HEK293 (cell line): Measurements from ENCODE around the gene PIGQ.
A peak's percentile ranks its signal among the peaks of the same experiment; 100 is the strongest.

ENCODE experiments used
- CTCF ChIA-PET: fragments of 350-600 bp; formaldehyde crosslinking; extraction: SDS; loops from one replicate; lab custom pipeline; 2021; ENCODE audit warnings: antibody characterized with exemption; lab: Yijun Ruan, JAX
- POLR2A ChIA-PET: fragments of 300-600 bp; formaldehyde crosslinking; extraction: SDS; loops from one replicate; lab custom pipeline; 2020; ENCODE audit warnings: antibody characterized with exemption, inconsistent platforms; lab: Yijun Ruan, JAX
- H3K27ac ChIP-seq: fragments of 200-500 bp; sonication (Bioruptor generic); 2 replicates; pipeline ENCODE4 v1.5.1; 2014; ENCODE audit warnings: low read depth, low read length, control low read depth, inconsistent platforms; ENCODE audit errors: extremely low read depth
- H3K36me3 ChIP-seq, 2 experiments: fragments of 200-500 bp in 1 of 2; sonication (Bioruptor generic) in 1 of 2; 1 replicate in 1 of 2; 2 replicates in 1 of 2; pipeline ENCODE4 v1.5.1; 2014 to 2017; ENCODE audit warnings: inconsistent platforms in 2 of 2, low read length in 2 of 2; ENCODE audit not compliant: control insufficient read depth in 2 of 2, insufficient read depth in 1 of 2
- H3K4me1 ChIP-seq: fragments of 200-500 bp; sonication (Bioruptor generic); 2 replicates; pipeline ENCODE4 v1.5.1; 2014; ENCODE audit warnings: mild to moderate bottlenecking, low read length, inconsistent platforms; ENCODE audit not compliant: control insufficient read depth, insufficient read depth
- H3K4me3 ChIP-seq: 2 replicates; pipeline ENCODE4 v1.5.1; 2011; ENCODE audit warnings: low read depth, mild to moderate bottlenecking, control low read depth, low read length, moderate library complexity
- H3K9me3 ChIP-seq: fragments of 200-500 bp; sonication (Bioruptor generic); 2 replicates; pipeline ENCODE4 v1.5.1; 2014; ENCODE audit warnings: low read depth, low read length, inconsistent platforms; ENCODE audit not compliant: control insufficient read depth, insufficient read depth
- EGR2 ChIP-seq: fragments of 450-650 bp; formaldehyde crosslinking; IDR thresholded peaks from 2 replicates; pipeline ENCODE4 v1.5.1; 2016; ENCODE audit warnings: low read depth, missing biosample characterization, missing genetic modification characterization
- GFI1B ChIP-seq: fragments of 450-650 bp; formaldehyde crosslinking; IDR thresholded peaks from 2 replicates; pipeline ENCODE4 v1.5.1; 2016; ENCODE audit warnings: missing biosample characterization, missing genetic modification characterization
- GLIS1 ChIP-seq: fragments of 450-650 bp; formaldehyde crosslinking; IDR thresholded peaks from 2 replicates; pipeline ENCODE4 v1.5.1; 2016; ENCODE audit warnings: missing biosample characterization, missing genetic modification characterization
- GLIS2 ChIP-seq: fragments of 450-650 bp; formaldehyde crosslinking; IDR thresholded peaks from 2 replicates; pipeline ENCODE4 v1.5.1; 2016; ENCODE audit warnings: missing biosample characterization, missing genetic modification characterization
- IKZF3 ChIP-seq: fragments of 450-650 bp; IDR thresholded peaks from 2 replicates; pipeline ENCODE4 v1.5.0; 2018; ENCODE audit warnings: missing biosample characterization, mild to moderate bottlenecking, missing genetic modification characterization, moderate library complexity
- KLF1 ChIP-seq: fragments of 450-650 bp; formaldehyde crosslinking; IDR thresholded peaks from 2 replicates; pipeline ENCODE4 v1.5.1; 2016; ENCODE audit warnings: missing biosample characterization, missing genetic modification characterization
- KLF10 ChIP-seq: fragments of 450-650 bp; IDR thresholded peaks from 2 replicates; pipeline ENCODE4 v1.5.1; 2018; ENCODE audit warnings: missing biosample characterization, mild to moderate bottlenecking, missing genetic modification characterization
- KLF8 ChIP-seq: fragments of 450-650 bp; formaldehyde crosslinking; IDR thresholded peaks from 2 replicates; pipeline ENCODE4 v1.5.1; 2016; ENCODE audit warnings: missing biosample characterization, missing genetic modification characterization
- KLF9 ChIP-seq: fragments of 450-650 bp; formaldehyde crosslinking; IDR thresholded peaks from 2 replicates; pipeline ENCODE4 v1.5.1; 2016; ENCODE audit warnings: missing biosample characterization, missing genetic modification characterization, low read depth
- MYNN ChIP-seq: fragments of 450-650 bp; formaldehyde crosslinking; IDR thresholded peaks from 2 replicates; pipeline ENCODE4 v1.5.1; 2016; ENCODE audit warnings: missing biosample characterization, missing genetic modification characterization, borderline replicate concordance
- SP2 ChIP-seq: fragments of 450-650 bp; formaldehyde crosslinking; IDR thresholded peaks from 2 replicates; pipeline ENCODE4 v1.5.1; 2016; ENCODE audit warnings: missing biosample characterization, missing genetic modification characterization
- SP7 ChIP-seq: fragments of 450-650 bp; formaldehyde crosslinking; IDR thresholded peaks from 2 replicates; pipeline ENCODE4 v1.5.1; 2016; ENCODE audit warnings: missing biosample characterization, missing genetic modification characterization
- ZBTB7A ChIP-seq: fragments of 450-650 bp; formaldehyde crosslinking; IDR thresholded peaks from 2 replicates; pipeline ENCODE4 v1.5.1; 2016; ENCODE audit warnings: low read depth, missing biosample characterization, missing genetic modification characterization
- ZFHX2 ChIP-seq: fragments of 450-650 bp; formaldehyde crosslinking; conservative IDR thresholded peaks from 2 replicates; pipeline ENCODE4 v1.5.1; 2016; ENCODE audit warnings: missing biosample characterization, missing genetic modification characterization
- ZFP3 ChIP-seq: fragments of 450-650 bp; formaldehyde crosslinking; IDR thresholded peaks from 2 replicates; pipeline ENCODE4 v1.5.1; 2016; ENCODE audit warnings: low read depth, missing biosample characterization, missing genetic modification characterization
- ZNF121 ChIP-seq: fragments of 450-650 bp; formaldehyde crosslinking; IDR thresholded peaks from 2 replicates; pipeline ENCODE4 v1.5.1; 2016; ENCODE audit warnings: missing biosample characterization, missing genetic modification characterization
- ZNF140 ChIP-seq: fragments of 450-650 bp; formaldehyde crosslinking; IDR thresholded peaks from 2 replicates; pipeline ENCODE4 v1.5.1; 2016; ENCODE audit warnings: missing biosample characterization, missing genetic modification characterization
- ZNF202 ChIP-seq: fragments of 450-650 bp; formaldehyde crosslinking; IDR thresholded peaks from 2 replicates; pipeline ENCODE4 v1.5.1; 2016; ENCODE audit warnings: missing biosample characterization, missing genetic modification characterization, borderline replicate concordance
- ZNF221 ChIP-seq: fragments of 450-650 bp; formaldehyde crosslinking; IDR thresholded peaks from 2 replicates; pipeline ENCODE4 v1.5.1; 2017; ENCODE audit warnings: missing biosample characterization, missing genetic modification characterization, borderline replicate concordance
- ZNF23 ChIP-seq: fragments of 450-650 bp; formaldehyde crosslinking; IDR thresholded peaks from 2 replicates; pipeline ENCODE4 v1.5.1; 2016; ENCODE audit warnings: missing biosample characterization, missing genetic modification characterization, borderline replicate concordance
- ZNF24 ChIP-seq: fragments of 450-650 bp; formaldehyde crosslinking; IDR thresholded peaks from 2 replicates; pipeline ENCODE4 v1.5.1; 2016; ENCODE audit warnings: missing biosample characterization, missing genetic modification characterization
- ZNF335 ChIP-seq: fragments of 450-650 bp; formaldehyde crosslinking; conservative IDR thresholded peaks from 2 replicates; pipeline ENCODE4 v1.5.1; 2016; ENCODE audit warnings: missing biosample characterization, missing genetic modification characterization
- ZNF341 ChIP-seq: fragments of 450-650 bp; formaldehyde crosslinking; IDR thresholded peaks from 2 replicates; pipeline ENCODE4; 2016; ENCODE audit warnings: low read depth, missing biosample characterization, missing genetic modification characterization
- ZNF366 ChIP-seq: fragments of 450-650 bp; formaldehyde crosslinking; conservative IDR thresholded peaks from 2 replicates; pipeline ENCODE4 v1.5.1; 2016; ENCODE audit warnings: missing biosample characterization, missing genetic modification characterization
- ZNF530 ChIP-seq: fragments of 450-650 bp; formaldehyde crosslinking; IDR thresholded peaks from 2 replicates; pipeline ENCODE4 v1.5.1; 2016; ENCODE audit warnings: low read depth, missing biosample characterization, missing genetic modification characterization
- ZNF629 ChIP-seq: fragments of 450-650 bp; formaldehyde crosslinking; IDR thresholded peaks from 2 replicates; pipeline ENCODE4 v1.5.1; 2017; ENCODE audit warnings: missing biosample characterization, missing genetic modification characterization
- ZNF660 ChIP-seq: fragments of 450-650 bp; IDR thresholded peaks from 2 replicates; pipeline ENCODE4 v1.5.1; 2018; ENCODE audit warnings: missing biosample characterization, mild to moderate bottlenecking, missing genetic modification characterization
- ZNF704 ChIP-seq: fragments of 450-650 bp; formaldehyde crosslinking; IDR thresholded peaks from 2 replicates; pipeline ENCODE4 v1.5.1; 2016; ENCODE audit warnings: missing biosample characterization, missing genetic modification characterization
- ZNF776 ChIP-seq: fragments of 450-650 bp; formaldehyde crosslinking; IDR thresholded peaks from 2 replicates; pipeline ENCODE4 v1.5.0; 2017; ENCODE audit warnings: missing biosample characterization, missing genetic modification characterization, borderline replicate concordance
- ZNF785 ChIP-seq: fragments of 450-650 bp; formaldehyde crosslinking; IDR thresholded peaks from 2 replicates; pipeline ENCODE4 v1.5.1; 2016; ENCODE audit warnings: missing biosample characterization, missing genetic modification characterization
- ZSCAN30 ChIP-seq: fragments of 450-650 bp; IDR thresholded peaks from 2 replicates; pipeline ENCODE4 v1.5.1; 2018; ENCODE audit warnings: missing biosample characterization, mild to moderate bottlenecking, missing genetic modification characterization, moderate library complexity
- TF ChIP-seq, protein P1 (sequence below): fragments of 450-650 bp; formaldehyde crosslinking; IDR thresholded peaks from 2 replicates; pipeline ENCODE4 v1.5.1; 2016; ENCODE audit warnings: missing biosample characterization, missing genetic modification characterization
- TF ChIP-seq, protein P2 (sequence below): fragments of 450-650 bp; formaldehyde crosslinking; IDR thresholded peaks from 2 replicates; pipeline ENCODE4 v1.5.1; 2017; ENCODE audit warnings: missing biosample characterization, missing genetic modification characterization

Gene PIGQ

DNA sequence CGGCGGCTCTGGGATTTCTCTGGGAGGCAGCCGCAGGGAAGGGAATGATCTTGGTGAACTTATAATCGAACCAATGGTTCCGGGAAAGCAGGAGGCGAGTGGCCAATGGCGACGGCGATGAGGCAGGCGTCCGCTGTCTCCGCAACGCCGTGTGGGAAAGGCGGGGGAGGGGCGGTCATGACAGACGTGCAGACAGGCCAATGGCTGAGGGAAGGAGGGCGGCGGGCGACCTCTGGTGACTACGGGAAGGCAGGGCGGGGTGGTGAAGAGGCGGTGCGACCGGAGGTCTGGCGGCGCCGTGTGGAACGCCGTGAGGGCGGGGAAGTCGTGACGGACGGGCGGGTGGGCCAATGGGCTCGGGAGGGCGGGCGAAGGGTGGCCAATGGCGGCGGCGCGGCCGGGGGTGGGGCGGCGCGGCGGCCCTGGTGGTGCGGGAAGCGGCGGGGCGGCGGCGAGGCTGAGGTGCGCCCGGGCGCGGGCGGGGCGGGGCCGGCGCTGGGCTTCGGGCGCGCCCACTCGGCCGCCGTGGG lies 20.0 kb downstream of the PIGQ start, which contains the start of gene RAB40C (continued):
- TF ChIP-seq, protein P1, sequence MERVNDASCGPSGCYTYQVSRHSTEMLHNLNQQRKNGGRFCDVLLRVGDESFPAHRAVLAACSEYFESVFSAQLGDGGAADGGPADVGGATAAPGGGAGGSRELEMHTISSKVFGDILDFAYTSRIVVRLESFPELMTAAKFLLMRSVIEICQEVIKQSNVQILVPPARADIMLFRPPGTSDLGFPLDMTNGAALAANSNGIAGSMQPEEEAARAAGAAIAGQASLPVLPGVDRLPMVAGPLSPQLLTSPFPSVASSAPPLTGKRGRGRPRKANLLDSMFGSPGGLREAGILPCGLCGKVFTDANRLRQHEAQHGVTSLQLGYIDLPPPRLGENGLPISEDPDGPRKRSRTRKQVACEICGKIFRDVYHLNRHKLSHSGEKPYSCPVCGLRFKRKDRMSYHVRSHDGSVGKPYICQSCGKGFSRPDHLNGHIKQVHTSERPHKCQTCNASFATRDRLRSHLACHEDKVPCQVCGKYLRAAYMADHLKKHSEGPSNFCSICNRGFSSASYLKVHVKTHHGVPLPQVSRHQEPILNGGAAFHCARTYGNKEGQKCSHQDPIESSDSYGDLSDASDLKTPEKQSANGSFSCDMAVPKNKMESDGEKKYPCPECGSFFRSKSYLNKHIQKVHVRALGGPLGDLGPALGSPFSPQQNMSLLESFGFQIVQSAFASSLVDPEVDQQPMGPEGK (tag by site-specific recombination) = peak; percentile 78
- peak; percentile 75; the same call in 1 of the 2 replicates for TF ChIP-seq KLF1 (tag by site-specific recombination)
- TF ChIP-seq SP7 = peak; percentile 53; the same call in 1 of the 2 replicates
- peak; percentile 97 for TF ChIP-seq KLF8 (tag by site-specific recombination)
- no peak for TF ChIP-seq ZFP3
- no peak for TF ChIP-seq ZNF121 (tag by site-specific recombination)
- TF ChIP-seq ZNF335 (tag by site-specific recombination) = peak; percentile 94
- peak; percentile 93 for TF ChIP-seq ZFHX2 (tag by site-specific recombination)
- no peak for TF ChIP-seq ZNF704 (tag by site-specific recombination)
- no peak for TF ChIP-seq ZNF660 (tag by site-specific recombination)
- no peak for TF ChIP-seq ZNF221 (tag by site-specific recombination)
- no peak for TF ChIP-seq ZNF530 (tag by site-specific recombination)
- peak; percentile 28; the same call in 1 of the 2 replicates for TF ChIP-seq ZNF629
- peak; percentile 92 for TF ChIP-seq EGR2
- peak; percentile 81 for TF ChIP-seq KLF9
- peak; percentile 90 for TF ChIP-seq SP2
- peak; percentile 83 for TF ChIP-seq KLF10 (tag by site-specific recombination)
- TF ChIP-seq GLIS2 (tag by site-specific recombination) = peak; percentile 97
- peak; percentile 82 for TF ChIP-seq IKZF3 (tag by site-specific recombination)
- TF ChIP-seq ZNF341 (tag by site-specific recombination) = peak; percentile 87
- no peak for TF ChIP-seq ZNF202 (tag by site-specific recombination)
- peak; percentile 50 for TF ChIP-seq GLIS1

GRCh38 chr16:590188-590814 lies 20.5 kb downstream of the PIGQ start:
- Histone ChIP-seq H3K36me3 (no peaks in the 10 kb centered on the region), H3K27ac (peak overlapping the region; percentile 56; the same call in 1 of the 2 replicates), H3K9me3 (no peaks in the 10 kb centered on the region), H3K4me3 (peak overlapping the region; percentile 69), H3K4me1 (peaks cover 14% of the 10 kb centered on the region)
- ChIA-PET CTCF (interaction anchor here (0.6 to 0.9 kb wide), 2 partner anchors 11 to 46 kb away, joined by 3 to 5 read pairs; partner anchors contain the start of gene METTL26), POLR2A (interaction anchor here (0.7 to 1.4 kb wide), 2 partner anchors 21 to 63 kb away, joined by 3 to 4 read pairs; partner anchors contain the start of gene CAPN15)
- TF ChIP-seq ZNF140 (tag by site-specific recombination) (no peak), ZNF23 (tag by site-specific recombination) (no peak), ZSCAN30 (0 out of 2 replicates have a peak, but pooled peaks have one; percentile 46), ZNF776 (tag by site-specific recombination) (no peak), ZBTB7A (tag by site-specific recombination) (peak; percentile 8; the same call in 1 of the 2 replicates), ZNF24 (tag by site-specific recombination) (no peak), ZNF785 (tag by site-specific recombination) (no peak), ZNF366 (tag by site-specific recombination) (no peak), MYNN (tag by site-specific recombination) (no peak), KLF10 (tag by site-specific recombination) (no peak; the same call in 1 of the 2 replicates), GFI1B (tag by site-specific recombination) (no peak)
- TF ChIP-seq, protein P1 (tag by site-specific recombination) = no peak
- TF ChIP-seq, protein P2, sequence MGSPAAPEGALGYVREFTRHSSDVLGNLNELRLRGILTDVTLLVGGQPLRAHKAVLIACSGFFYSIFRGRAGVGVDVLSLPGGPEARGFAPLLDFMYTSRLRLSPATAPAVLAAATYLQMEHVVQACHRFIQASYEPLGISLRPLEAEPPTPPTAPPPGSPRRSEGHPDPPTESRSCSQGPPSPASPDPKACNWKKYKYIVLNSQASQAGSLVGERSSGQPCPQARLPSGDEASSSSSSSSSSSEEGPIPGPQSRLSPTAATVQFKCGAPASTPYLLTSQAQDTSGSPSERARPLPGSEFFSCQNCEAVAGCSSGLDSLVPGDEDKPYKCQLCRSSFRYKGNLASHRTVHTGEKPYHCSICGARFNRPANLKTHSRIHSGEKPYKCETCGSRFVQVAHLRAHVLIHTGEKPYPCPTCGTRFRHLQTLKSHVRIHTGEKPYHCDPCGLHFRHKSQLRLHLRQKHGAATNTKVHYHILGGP = no peak
